ENCODE results near the gene CCDC12. TPM values are rescaled to one million over a fixed set of nuclear protein-coding genes. Genes with fewer than 3 reads are reported as not detected.

CCDC12 gene
- total RNA-seq, 4 donors from 2014 or later, result 64.6 to 101 (median 82.5) TPM

DNA sequence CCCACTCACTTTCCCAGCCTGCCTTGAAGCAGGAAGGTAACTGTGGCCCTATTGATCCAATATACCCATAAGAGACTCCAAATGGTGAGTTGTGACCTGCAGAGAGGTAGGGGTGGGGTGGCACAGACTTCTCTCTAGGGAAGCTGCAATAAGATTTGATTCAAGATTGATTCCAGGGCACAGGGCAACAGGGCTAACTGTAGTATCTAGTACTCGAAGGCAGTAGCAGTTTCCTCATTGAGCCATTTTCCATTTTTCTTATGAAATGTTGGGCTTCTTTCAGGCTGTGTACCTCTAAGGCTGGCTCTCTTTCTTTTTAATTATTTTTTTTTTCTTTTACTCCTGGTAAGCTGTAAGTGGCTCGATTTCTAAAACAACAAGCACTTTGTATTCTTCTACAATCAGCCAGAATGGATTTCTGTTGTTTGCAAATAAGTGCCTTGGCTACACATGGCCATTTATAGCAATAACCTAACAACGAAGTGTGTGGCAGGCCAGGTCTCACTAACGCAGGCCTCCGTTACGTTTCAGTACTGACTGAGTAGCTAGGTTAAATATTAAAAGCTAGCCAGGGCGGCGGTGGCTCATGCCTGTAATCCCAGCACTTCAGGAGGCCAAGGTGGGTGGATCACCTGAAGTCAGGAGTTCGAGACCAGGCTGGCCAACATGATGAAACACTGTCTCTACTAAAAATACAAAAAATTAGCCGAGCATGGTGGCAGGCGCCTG is 19.3 kb downstream of the CCDC12 start:
- no peak for TF ChIP-seq POLR2A (IDR thresholded peaks at IDR 0.05)
- TF ChIP-seq, protein P1, sequence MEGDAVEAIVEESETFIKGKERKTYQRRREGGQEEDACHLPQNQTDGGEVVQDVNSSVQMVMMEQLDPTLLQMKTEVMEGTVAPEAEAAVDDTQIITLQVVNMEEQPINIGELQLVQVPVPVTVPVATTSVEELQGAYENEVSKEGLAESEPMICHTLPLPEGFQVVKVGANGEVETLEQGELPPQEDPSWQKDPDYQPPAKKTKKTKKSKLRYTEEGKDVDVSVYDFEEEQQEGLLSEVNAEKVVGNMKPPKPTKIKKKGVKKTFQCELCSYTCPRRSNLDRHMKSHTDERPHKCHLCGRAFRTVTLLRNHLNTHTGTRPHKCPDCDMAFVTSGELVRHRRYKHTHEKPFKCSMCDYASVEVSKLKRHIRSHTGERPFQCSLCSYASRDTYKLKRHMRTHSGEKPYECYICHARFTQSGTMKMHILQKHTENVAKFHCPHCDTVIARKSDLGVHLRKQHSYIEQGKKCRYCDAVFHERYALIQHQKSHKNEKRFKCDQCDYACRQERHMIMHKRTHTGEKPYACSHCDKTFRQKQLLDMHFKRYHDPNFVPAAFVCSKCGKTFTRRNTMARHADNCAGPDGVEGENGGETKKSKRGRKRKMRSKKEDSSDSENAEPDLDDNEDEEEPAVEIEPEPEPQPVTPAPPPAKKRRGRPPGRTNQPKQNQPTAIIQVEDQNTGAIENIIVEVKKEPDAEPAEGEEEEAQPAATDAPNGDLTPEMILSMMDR (IDR thresholded peaks at IDR 0.05), result no peak
- DNase-seq (ENCODE audit: low spot score in 2 of 2), result no peak
- H3K4me3 ChIP-seq (ENCODE audit: low read depth, poor library complexity, severe bottlenecking), result no peak overlapping the region
- intact Hi-C loops (cut with DNase I; ENCODE audit: low total_unique reads), result no loop called here
- WGBS, 2 donors, result 75 to 80% methylated on average over 11 of the region's 11 CpGs

DNA sequence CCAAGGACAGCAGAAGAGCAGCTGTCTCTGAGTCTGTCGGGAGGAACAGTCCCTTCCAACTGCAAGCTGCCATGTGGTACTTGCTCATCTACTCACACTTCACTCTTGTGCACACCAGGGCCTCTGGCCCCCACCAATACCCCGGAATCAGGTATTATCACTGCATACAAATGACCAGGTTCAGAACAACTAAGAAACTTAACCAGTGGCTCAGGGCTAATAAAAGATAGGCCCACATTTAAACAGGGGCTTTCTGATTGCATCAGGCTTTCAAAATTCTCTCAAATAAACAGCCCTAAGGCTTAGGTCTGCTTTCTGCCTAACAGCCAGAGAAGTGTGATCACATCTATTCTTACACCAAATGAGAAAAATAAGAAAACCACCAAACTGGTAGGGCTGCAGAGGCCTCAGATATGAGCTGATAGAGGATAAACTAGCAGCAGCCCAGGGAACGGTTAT is 20.7 kb downstream of the CCDC12 start:
- WGBS, 2 donors, result 71 to 81% methylated on average over 3 of the region's 3 CpGs
- intact Hi-C loops (cut with DNase I; ENCODE audit: low total_unique reads), result no loop called here
- TF ChIP-seq POLR2A (IDR thresholded peaks at IDR 0.05), result no peak
- TF ChIP-seq, protein P1 (IDR thresholded peaks at IDR 0.05), result no peak

DNA sequence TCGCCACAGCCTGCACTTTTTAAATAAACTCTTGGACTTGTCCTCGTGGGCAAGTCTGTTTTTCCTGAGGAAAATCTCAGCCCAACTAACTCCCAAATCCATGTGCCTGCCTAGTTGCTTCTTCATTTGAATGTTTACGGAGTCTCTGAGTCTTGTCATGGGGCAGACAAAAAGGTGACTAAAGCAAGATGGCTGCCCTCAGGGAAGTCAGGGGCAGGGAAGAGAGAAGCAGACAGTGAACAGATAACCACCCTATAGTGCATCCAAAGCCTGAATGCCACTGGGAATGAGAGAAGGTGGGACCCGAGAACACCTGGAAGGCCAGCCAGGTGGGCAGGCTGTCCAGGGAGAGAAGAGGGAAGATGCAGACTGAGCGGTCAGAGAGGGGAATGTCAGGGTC is 21.4 kb downstream of the CCDC12 start:
- TF ChIP-seq POLR2A (IDR thresholded peaks at IDR 0.05), result no peak
- TF ChIP-seq, protein P1 (IDR thresholded peaks at IDR 0.05), result no peak
- 83 to 85% methylated on average over 5 of the region's 5 CpGs for WGBS, 2 donors
- no peak overlapping the region for H3K4me3 ChIP-seq (ENCODE audit: low read depth, poor library complexity, severe bottlenecking)
- intact Hi-C loops (cut with DNase I; ENCODE audit: low total_unique reads), result no loop called here
- DNase-seq (ENCODE audit: low spot score in 2 of 2), result no peak

More for the DNA sequence above, 20.7 kb downstream of the CCDC12 start:
- H3K4me3 ChIP-seq (ENCODE audit: low read depth, poor library complexity, severe bottlenecking), result no peak overlapping the region
- no peak for DNase-seq (ENCODE audit: low spot score in 2 of 2)

DNA sequence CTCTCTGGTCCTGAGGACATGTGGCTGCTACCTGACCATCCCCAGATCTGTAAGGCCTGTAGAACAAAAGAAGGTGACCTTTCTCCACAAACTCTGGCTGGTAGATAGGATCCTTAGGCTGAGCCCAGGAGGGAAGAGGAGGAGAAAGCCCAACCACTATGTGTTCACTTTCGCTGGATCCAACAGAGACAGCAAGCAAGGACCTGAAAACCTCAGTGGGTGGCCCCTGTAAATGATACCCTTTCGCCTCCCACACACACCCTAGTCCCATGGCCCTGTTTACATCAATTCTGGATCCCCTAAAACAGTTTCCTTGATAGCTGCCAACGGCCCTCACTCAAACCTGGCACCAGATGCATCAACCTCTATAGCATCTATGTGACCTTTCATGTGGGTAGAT is 22.4 kb downstream of the CCDC12 start:
- intact Hi-C loops (cut with DNase I; ENCODE audit: low total_unique reads), result no loop called here

DNA sequence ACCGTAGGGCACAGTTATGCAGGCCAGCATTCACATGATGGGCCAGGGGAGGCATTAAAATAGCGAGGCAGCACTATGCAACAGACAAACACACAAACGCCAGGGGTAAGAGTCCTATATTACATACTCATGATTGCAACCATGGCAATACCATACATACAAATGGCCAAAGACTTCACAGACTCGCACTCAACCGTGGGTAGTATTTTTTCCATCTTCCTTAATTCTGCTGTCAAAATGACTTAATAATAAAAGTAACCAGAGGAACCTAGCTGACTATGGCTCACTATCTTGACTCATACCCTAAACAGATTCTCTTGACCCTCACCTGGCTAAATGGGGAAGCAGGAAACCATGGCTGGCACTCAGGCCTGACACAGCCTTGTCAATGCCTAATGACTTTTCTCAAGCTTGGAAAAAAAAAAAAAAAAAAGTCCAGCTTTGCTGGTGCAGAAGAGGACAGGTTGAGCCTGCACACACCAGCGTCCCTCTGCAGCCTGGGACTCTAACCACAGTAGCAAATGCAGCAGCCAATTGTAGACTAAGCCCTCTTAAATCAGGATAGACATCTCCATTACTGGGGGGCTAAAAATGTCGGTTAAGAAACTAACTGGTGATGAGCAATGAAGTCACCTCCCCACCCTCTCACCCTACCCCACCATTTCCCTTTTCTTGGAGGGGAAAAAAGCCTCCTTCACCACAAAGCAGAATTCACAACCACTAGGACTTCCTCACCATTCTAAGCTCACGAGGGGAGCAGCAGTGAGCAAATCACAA is 23.1 kb downstream of the CCDC12 start:
- intact Hi-C loops (cut with DNase I; ENCODE audit: low total_unique reads), result no loop called here
- no peak for DNase-seq (ENCODE audit: low spot score in 2 of 2)
- whole genome bisulfite sequencing, 2 donors, result 70 to 82% methylated on average over 8 of the region's 8 CpGs
- H3K4me3 ChIP-seq (ENCODE audit: low read depth, poor library complexity, severe bottlenecking), result no peak overlapping the region
- TF ChIP-seq, protein P1 (IDR thresholded peaks at IDR 0.05), result no peak
- no peak for TF ChIP-seq POLR2A (IDR thresholded peaks at IDR 0.05)

More for the DNA sequence above, 22.4 kb downstream of the CCDC12 start:
- H3K4me3 ChIP-seq (ENCODE audit: low read depth, poor library complexity, severe bottlenecking), result no peak overlapping the region
- TF ChIP-seq POLR2A (IDR thresholded peaks at IDR 0.05), result no peak
- TF ChIP-seq, protein P1 (IDR thresholded peaks at IDR 0.05), result no peak
- WGBS, 2 donors, result 67 to 72% methylated on average over 3 of the region's 3 CpGs
- DNase-seq (ENCODE audit: low spot score in 2 of 2), result no peak

Measured in lower leg skin (tissue), 4 donors.